GM18909 (cell line): ENCODE data around the gene SIDT1.

ENCODE experiments used
- ATAC-seq: cut with Tn5 transposase; IDR thresholded peaks from one replicate; pipeline ENCODE4 v1.9.1; 2021; ENCODE audit warnings: mild to moderate bottlenecking; ENCODE audit not compliant: unreplicated experiment, poor library complexity

Gene SIDT1

GRCh38 chr3:113541519-113541918, 9.2 kb downstream of the SIDT1 start:
- ATAC-seq: no peak

GRCh38 chr3:113545594-113545993, 13.2 kb downstream of the SIDT1 start:
- no peak for ATAC-seq

GRCh38 chr3:113546414-113546893, 14.1 kb downstream of the SIDT1 start:
- peak; percentile 84 for ATAC-seq

GRCh38 chr3:113548501-113548900, 16.1 kb downstream of the SIDT1 start:
- ATAC-seq: no peak

GRCh38 chr3:113551820-113552219, 19.5 kb downstream of the SIDT1 start:
- ATAC-seq: no peak

GRCh38 chr3:113552851-113553250, 20.5 kb downstream of the SIDT1 start:
- peak; percentile 47 for ATAC-seq

GRCh38 chr3:113555138-113555537, 22.8 kb downstream of the SIDT1 start:
- ATAC-seq: no peak

- no peak for ATAC-seq
Measured at GRCh38 chr3:113556316-113556945, 24.1 kb downstream of the SIDT1 start.

GRCh38 chr3:113556946-113557335, 24.6 kb downstream of the SIDT1 start:
- ATAC-seq: no peak

- ATAC-seq: no peak
Measured at GRCh38 chr3:113557374-113557773, 25.0 kb downstream of the SIDT1 start.

- ATAC-seq: no peak
Measured at GRCh38 chr3:113559009-113559408, 26.7 kb downstream of the SIDT1 start.

- ATAC-seq: no peak
Measured at GRCh38 chr3:113560271-113560670, 27.9 kb downstream of the SIDT1 start.

GRCh38 chr3:113560831-113561623, 28.7 kb downstream of the SIDT1 start:
- ATAC-seq: no peak

GRCh38 chr3:113565555-113565954, 33.2 kb downstream of the SIDT1 start:
- no peak for ATAC-seq

- no peak for ATAC-seq
Measured at GRCh38 chr3:113570158-113570557, 37.8 kb downstream of the SIDT1 start.

GRCh38 chr3:113571360-113571759, 39.0 kb downstream of the SIDT1 start:
- ATAC-seq: no peak

- ATAC-seq: no peak
Measured at GRCh38 chr3:113573728-113574127, 41.4 kb downstream of the SIDT1 start.

GRCh38 chr3:113574213-113574612, 41.9 kb downstream of the SIDT1 start:
- no peak for ATAC-seq

GRCh38 chr3:113575206-113575605, 42.9 kb downstream of the SIDT1 start:
- no peak for ATAC-seq

- no peak for ATAC-seq
Measured at GRCh38 chr3:113585228-113585627, 52.9 kb downstream of the SIDT1 start.

- ATAC-seq: no peak
Measured at GRCh38 chr3:113585720-113586119, 53.4 kb downstream of the SIDT1 start.

GRCh38 chr3:113588806-113589205, 56.5 kb downstream of the SIDT1 start:
- ATAC-seq: no peak
